ENCODE data around the gene SIRPA. TPM values are rescaled to one million over a fixed set of nuclear protein-coding genes. Genes with fewer than 3 reads are reported as not detected.
A peak's percentile ranks its signal among the peaks of the same experiment; 100 is the strongest.

SIRPA gene
- total and polyA plus RNA-seq, 2 of the 8 experiments (the other 6 are each of a cell fraction or from before 2014, with no cell fraction given), result 3.9 to 4.3 TPM

DNA sequence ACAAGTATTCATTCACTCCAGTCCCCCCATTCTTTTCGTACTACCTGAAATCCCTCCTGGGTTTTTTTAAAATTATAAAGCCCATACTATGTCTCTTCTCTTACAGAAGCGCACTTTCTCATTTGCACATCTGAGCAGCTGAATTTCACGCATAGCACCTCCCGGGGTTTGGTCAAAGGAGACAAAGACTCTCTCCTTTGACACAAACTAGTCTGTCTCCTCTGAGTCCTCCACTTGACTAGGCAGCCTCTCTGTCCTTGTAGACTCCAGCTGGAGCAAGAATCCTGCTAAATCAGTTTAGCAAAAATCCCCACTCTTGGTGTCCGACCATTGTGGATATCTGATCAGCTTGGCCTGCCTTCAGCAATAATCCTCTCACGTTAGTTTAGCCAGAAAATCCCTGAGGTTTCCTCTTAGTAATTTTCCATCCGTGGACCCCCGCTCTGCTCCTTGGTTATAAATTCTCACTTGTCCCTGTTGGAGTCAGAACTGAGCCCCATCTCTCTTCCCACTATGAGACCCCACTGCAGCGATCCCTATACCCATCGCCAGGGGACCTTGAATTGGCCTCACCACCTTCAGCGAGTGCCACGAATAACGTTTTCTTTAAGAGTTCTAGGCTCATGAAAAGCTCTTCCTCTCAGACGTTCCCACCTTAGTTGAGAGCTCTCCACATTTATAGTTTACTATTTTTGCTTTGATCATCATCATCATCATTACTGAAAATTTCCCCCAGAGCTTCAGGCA lies 69.6 kb downstream of the SIRPA start:
- Histone ChIP-seq H4K91ac (replicated peaks; ENCODE audit: insufficient read length, low read length) (no peak overlapping the region), H4K5ac (ENCODE audit: insufficient read length, low read depth, low read length) (no peak overlapping the region), H4K8ac (ENCODE audit: extremely low read depth, insufficient read depth, low read length) (no peak overlapping the region), H2BK15ac (ENCODE audit: low read length) (no peak overlapping the region), H2BK12ac (ENCODE audit: low read depth, low read length) (peak overlapping the region; percentile 50; the same call in 1 of the 2 replicates), H2BK20ac (ENCODE audit: low read length) (no peak overlapping the region), H3K79me1 (ENCODE audit: low read depth, low read length) (no peaks in the 10 kb centered on the region), H3K23ac (ENCODE audit: insufficient read length) (no peak overlapping the region), H3K9ac (replicated peaks in 1 of 4; ENCODE audit: extremely low read depth in 1 of 4, low read depth in 3 of 4, low read length in 3 of 4) (no peak overlapping the region; a peak in 1 of 7 replicates), H3K36me3 (ENCODE audit: control insufficient read depth in 2 of 4, insufficient read depth in 4 of 4, low read length in 3 of 4) (no peaks in the 10 kb centered on the region), H3K14ac (ENCODE audit: insufficient read length) (no peak overlapping the region), H3K4me3 (ENCODE audit: extremely low read depth in 1 of 4, insufficient read depth in 2 of 4, low read depth in 3 of 4, low read length in 4 of 4) (peak overlapping the region in 1 of 4 experiments; percentile 50; a peak in 3 of 8 replicates), H2AK5ac (ENCODE audit: low read depth, low read length) (no peak overlapping the region), H2BK5ac (ENCODE audit: low read depth, low read length) (peak overlapping the region; percentile 30; the same call in 1 of the 2 replicates), H3K23me2 (ENCODE audit: low read depth, low read length) (no peaks in the 10 kb centered on the region; the same call in 1 of the 2 replicates), H3K4me1 (replicated peaks in 1 of 4; ENCODE audit: control insufficient read depth in 3 of 4, insufficient read depth in 4 of 4, low read length in 3 of 4) (peaks cover 4 to 17% (median 11%) of the 10 kb centered on the region in 4 experiments; a peak in 6 of 7 replicates), H3K18ac (ENCODE audit: extremely low read depth, low read length) (no peak overlapping the region), H3K9me3 (ENCODE audit: insufficient read depth in 2 of 2, low read depth in 1 of 2, low read length in 1 of 2) (no peaks in the 10 kb centered on the region), H2AFZ (ENCODE audit: low read length) (no peak overlapping the region), H3K4ac (replicated peaks; ENCODE audit: insufficient read length, low read depth, low read length) (no peak overlapping the region), H3K4me2 (ENCODE audit: insufficient read depth in 1 of 2, low read depth in 2 of 2, low read length in 2 of 2) (peak overlapping the region; percentile 35 to 64), H3K56ac (replicated peaks; ENCODE audit: insufficient read length, low read depth, low read length) (no peak overlapping the region), H3K79me2 (ENCODE audit: control insufficient read depth in 1 of 2, insufficient read depth in 2 of 2, low read length in 2 of 2) (no peaks in the 10 kb centered on the region), H3K27ac (ENCODE audit: low read depth, low read length) (no peak overlapping the region), H4K20me1 (replicated peaks in 1 of 2; ENCODE audit: control insufficient read depth in 1 of 2, insufficient read depth in 2 of 2, low read length in 2 of 2) (no peaks in the 10 kb centered on the region), H3K27me3 (replicated peaks in 1 of 4; ENCODE audit: control insufficient read depth in 3 of 4, extremely low read depth in 1 of 4, insufficient read depth in 3 of 4, low read length in 3 of 4) (peaks cover 0 to 4% (median 0%) of the 10 kb centered on the region in 4 experiments; a peak in 2 of 7 replicates), H2BK120ac (replicated peaks; ENCODE audit: low read depth, low read length) (peak overlapping the region; percentile 57)
- no peak for DNase-seq (ENCODE audit: low read depth in 1 of 2, low spot score in 2 of 2)
- 28% methylated on average over 14 of the region's 14 CpGs; no CpG with 5 or more reads in 1 of the 2 experiments for WGBS, 2 experiments (ENCODE audit: extremely low coverage in 1 of 2, insufficient coverage in 1 of 2, insufficient read length in 1 of 2, insufficient replicate concordance in 2 of 2, low coverage in 1 of 2, low lambda C conversion rate in 2 of 2, missing lambda C conversion rate in 1 of 2)
- ChIA-PET CTCF (ENCODE audit: partially characterized antibody) (interaction anchor here (0.7 to 6.5 kb wide), 37 partner anchors 10 to 1000 kb away, joined by 3 to 57 read pairs (median 4); no protein-coding TSS in a partner anchor), POLR2A (ENCODE audit: partially characterized antibody) (interaction anchor here (0.7 to 1.4 kb wide), 6 partner anchors 9 to 188 kb away, joined by 3 to 9 read pairs (median 4); partner anchors contain the start of gene STK35)
- FAIRE-seq, result peak; percentile 70
- TF ChIP-seq KDM4A (IDR thresholded peaks at IDR 0.05; ENCODE audit: low read depth, low read length, severe bottlenecking) (peak; percentile 5), HDAC2 (IDR thresholded peaks at IDR 0.05; ENCODE audit: borderline replicate concordance in 1 of 2, low read depth in 2 of 2, low read length in 2 of 2) (no peak), TAF1 (IDR thresholded peaks at IDR 0.05; ENCODE audit: low read depth, low read length) (0 out of 2 replicates have a peak, but pooled peaks have one; percentile 8), NRF1 (IDR thresholded peaks at IDR 0.05; ENCODE audit: low read depth, low read length) (no peak), SRF (IDR thresholded peaks at IDR 0.05; ENCODE audit: low read depth, low read length) (no peak), RBBP5 (IDR thresholded peaks at IDR 0.05; ENCODE audit: borderline replicate concordance, low read depth, low read length) (no peak), FOSL1 (IDR thresholded peaks at IDR 0.05; ENCODE audit: insufficient read depth, low read depth, low read length) (no peak)
- TF ChIP-seq, protein P1, sequence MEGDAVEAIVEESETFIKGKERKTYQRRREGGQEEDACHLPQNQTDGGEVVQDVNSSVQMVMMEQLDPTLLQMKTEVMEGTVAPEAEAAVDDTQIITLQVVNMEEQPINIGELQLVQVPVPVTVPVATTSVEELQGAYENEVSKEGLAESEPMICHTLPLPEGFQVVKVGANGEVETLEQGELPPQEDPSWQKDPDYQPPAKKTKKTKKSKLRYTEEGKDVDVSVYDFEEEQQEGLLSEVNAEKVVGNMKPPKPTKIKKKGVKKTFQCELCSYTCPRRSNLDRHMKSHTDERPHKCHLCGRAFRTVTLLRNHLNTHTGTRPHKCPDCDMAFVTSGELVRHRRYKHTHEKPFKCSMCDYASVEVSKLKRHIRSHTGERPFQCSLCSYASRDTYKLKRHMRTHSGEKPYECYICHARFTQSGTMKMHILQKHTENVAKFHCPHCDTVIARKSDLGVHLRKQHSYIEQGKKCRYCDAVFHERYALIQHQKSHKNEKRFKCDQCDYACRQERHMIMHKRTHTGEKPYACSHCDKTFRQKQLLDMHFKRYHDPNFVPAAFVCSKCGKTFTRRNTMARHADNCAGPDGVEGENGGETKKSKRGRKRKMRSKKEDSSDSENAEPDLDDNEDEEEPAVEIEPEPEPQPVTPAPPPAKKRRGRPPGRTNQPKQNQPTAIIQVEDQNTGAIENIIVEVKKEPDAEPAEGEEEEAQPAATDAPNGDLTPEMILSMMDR (IDR thresholded peaks at IDR 0.05; ENCODE audit: control extremely low read depth in 1 of 3, insufficient read depth in 1 of 3, low read depth in 1 of 3, low read length in 3 of 3), result peak; percentile 6 to 36 (median 13); a peak in 3 of 4 replicates
